NCI-H82 treated with DMSO at 0.1 percent for 48 hours (cell line): ENCODE measurements around the gene NINJ1.

Source experiments
- DNase-seq: peaks from one replicate; lab custom pipeline; 2025; ENCODE audit not compliant: unreplicated experiment; lab: John Stamatoyannopoulos, UW

The NINJ1 gene

GRCh38 chr9:93133681-93134014 is 403 bp downstream of the NINJ1 start:
- no peak for DNase-seq

DNA sequence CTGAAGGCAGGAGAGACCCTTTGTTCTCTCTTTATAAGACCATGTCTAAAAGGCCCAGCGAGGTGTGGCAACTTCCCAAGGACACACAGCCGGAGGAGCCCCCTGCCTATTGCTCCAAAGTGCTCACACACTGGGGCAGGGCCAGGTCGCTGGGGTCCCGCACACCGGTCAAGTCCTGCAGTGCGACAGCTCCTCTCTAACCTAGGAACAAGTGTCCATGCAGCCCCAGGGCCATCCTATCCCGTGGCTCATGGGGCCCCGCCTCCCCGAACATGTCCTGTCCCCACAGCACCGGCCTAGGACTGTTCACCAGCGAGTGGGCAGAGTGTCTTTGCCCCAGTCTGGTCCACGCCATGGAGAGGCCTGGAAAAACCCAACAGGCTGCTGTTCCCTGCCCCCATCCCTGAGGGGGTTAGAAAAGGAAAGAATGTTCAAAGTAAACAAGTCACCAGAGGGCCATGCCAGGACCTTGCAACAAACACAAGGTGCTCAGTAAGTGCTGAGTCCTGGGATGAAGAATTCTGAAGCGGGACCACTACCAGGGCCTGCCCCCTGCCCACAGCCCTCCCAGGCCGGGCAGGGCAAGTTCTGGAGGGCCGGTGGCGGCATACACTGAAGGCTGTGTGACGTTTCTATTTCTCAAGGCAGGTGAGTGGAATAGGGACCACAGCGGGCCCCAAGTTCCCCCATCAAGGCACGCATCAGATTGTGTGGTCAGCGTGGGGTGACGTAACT is 938 bp downstream of the NINJ1 start:
- no peak for DNase-seq

GRCh38 chr9:93132287-93132927 is 1.6 kb downstream of the NINJ1 start:
- DNase-seq: no peak

DNA sequence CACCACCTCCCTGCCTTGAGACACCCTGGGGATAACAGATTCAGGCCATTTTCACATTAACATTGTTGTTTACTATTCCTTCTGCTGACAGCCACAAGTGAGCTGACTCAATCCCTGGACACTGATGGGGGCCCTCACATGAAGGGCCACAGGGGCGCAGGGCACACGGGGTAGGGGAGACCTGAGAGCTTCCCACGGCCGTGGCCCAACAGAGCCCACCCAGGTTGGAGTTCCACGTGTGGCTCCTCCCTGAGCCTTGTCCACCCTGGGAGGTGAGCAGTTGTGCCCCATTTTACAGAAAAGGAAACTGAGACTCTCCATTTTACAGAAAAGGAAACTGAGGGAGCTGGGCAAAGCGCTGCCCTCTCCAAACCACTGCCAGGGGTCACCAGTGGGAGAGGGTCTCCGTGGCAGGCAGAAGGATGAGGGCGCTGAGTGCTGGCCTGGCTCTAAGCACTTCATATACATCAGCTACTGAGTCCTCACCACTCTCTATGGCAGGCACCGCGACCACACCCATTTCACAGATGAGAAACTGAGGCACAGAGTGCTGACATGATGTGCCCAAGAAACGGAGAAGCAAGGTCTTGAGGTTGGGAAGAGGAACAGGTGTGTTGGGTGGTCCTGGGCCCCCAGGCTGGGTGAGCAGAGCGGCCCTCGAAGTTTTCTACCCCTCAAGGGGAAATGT is 2.3 kb downstream of the NINJ1 start:
- no peak for DNase-seq

DNA sequence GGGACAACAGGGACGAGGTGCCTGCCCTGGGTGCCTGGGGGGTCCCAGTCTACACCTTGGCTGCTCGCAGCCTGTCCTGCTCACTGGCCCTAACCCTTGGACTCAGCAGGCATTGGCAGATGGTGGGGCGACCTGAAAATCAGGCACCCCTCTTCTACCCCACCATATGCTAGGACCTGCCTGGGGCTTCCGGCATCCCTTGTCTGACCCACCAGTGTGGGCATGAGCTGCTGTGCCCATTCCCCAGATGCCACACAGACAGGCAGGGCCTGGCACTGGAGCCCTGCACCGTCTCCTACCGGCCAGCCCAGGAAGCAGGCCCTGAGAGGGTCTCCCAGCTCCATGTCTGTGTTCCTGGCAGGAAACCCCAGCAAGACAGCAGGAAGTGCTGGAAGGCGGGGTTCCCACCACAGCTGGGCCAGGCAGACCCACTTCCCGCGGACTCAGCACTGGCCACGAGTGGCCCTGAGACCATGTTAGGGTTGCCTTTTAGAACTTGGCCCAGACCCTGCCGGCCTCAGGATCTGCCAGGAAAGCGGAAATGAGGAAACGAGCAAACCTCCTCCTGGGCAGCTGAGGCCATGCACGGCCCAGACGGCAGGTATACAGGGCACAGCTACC is 3.1 kb downstream of the NINJ1 start:
- DNase-seq: no peak

- no peak for DNase-seq
Observed at GRCh38 chr9:93129691-93130500, 4.2 kb downstream of the NINJ1 start.

GRCh38 chr9:93129286-93129685 is 4.8 kb downstream of the NINJ1 start:
- no peak for DNase-seq

GRCh38 chr9:93128715-93129224 is 5.3 kb downstream of the NINJ1 start:
- DNase-seq: no peak

GRCh38 chr9:93128011-93128714 is 5.9 kb downstream of the NINJ1 start:
- DNase-seq: no peak

DNA sequence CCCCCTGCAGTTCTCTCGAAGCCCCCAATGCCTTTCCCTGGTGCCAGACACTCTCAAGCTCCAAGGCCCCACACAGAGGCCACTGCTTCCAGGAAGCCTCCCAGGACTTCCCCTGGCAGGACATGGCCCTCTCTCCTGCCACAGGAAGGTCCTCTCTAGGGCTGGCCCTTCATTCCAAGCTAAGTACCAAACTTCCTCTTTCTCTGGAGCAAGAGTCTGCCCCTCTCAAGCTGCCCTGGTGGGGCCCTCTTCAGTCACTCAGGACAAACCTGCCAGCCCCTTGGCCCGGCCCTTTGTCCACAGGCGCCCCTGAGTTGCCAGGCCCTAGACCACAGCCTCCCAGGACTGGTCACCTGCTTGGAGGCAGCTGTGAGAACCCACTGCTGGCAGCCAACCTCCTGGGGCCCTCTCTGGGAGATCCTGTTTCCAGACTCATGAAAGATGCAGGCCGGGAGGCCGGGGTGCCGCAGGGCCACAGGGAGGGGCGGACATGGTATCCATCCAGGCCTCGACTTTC is 6.6 kb downstream of the NINJ1 start:
- DNase-seq: no peak

GRCh38 chr9:93126825-93127368 is 7.2 kb downstream of the NINJ1 start:
- no peak for DNase-seq

- DNase-seq: no peak
Observed at GRCh38 chr9:93126151-93126781, 7.8 kb downstream of the NINJ1 start.

DNA sequence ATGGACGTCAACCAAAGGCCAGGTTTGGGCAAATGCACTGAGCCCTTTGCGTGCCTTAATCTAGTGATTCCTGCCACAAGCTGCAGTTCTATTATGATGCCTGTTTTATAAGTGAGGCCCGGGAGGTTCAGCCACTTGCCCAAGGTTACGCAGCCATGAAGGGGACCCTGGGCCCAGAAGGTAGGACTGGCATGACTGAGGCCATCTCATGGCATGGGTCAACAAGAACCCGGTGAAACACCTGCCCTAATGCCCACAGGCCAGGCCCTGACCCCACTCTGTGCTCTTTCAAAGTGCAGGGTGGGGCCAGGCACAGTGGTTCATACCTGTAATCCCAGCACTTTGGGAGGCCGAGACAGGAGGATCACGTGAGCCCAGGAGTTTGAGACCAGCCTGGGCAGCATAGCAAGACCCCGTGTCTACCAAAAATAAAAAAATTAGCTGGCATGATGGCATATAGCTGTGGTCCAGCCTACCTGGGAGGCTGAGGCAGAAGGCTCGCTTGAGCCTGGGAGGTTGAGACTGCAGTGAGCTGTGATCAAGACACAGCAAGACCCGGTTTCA is 8.6 kb downstream of the NINJ1 start:
- DNase-seq: no peak

- DNase-seq: no peak
Observed at GRCh38 chr9:93124793-93125192, 9.3 kb downstream of the NINJ1 start.

DNA sequence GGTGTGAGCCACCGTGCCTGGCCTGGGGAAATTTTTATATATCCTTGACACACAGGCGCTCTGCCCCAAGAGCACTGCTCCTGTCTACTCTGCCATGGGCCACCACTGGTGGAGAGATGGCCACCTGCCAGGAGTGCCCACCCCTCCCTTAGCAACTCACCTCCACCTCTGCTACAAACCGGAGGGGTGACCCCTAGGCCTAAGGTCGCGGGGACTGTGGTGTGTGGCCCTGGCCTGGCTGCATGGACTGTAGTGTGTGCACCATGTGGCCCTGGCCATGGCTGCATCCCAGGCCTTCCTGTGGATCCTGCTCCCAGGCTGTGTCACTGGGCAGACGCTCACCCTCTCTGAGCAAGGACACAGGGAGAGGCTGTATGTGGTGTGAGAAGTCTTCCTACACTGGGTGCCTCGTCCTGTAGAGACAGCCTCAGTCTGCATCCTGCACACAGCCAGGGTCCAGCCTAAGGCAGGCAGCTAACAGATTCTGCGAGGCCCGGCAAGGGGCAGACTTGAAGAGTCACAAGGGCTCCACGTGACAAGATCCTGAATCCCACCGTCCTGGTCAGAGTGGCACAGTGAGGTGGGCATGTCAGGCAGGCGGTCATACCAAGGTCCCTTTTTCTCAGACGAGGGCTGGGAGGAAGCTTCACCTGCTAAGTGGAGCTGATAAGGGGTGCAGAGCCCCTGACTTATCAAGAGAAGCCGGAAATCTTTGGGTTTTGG is 10.3 kb downstream of the NINJ1 start:
- DNase-seq: no peak

DNA sequence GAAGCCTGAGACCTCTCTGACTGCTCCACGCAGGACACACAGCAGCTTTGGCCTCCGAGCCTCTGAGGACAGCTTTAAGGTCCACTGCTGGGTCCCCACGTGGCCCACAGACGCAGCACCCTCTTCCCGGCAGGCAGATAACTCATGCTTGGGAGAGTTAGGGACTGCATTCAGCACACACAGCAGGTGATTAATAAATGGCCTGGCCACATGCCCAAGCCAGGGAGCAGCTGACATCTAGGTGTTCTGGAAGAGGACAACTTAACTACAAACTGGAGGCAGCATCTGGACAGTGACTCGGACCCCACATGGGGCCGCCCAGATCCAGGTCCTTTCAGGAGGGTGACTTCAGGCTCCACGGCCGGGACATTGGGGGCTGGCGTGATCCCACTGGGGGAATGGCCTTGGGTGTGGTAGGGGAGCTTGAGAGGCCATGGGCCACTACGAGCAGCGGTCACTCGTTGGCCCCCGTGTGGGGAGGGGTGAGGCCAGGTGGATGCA is 11.3 kb downstream of the NINJ1 start:
- no peak for DNase-seq

DNA sequence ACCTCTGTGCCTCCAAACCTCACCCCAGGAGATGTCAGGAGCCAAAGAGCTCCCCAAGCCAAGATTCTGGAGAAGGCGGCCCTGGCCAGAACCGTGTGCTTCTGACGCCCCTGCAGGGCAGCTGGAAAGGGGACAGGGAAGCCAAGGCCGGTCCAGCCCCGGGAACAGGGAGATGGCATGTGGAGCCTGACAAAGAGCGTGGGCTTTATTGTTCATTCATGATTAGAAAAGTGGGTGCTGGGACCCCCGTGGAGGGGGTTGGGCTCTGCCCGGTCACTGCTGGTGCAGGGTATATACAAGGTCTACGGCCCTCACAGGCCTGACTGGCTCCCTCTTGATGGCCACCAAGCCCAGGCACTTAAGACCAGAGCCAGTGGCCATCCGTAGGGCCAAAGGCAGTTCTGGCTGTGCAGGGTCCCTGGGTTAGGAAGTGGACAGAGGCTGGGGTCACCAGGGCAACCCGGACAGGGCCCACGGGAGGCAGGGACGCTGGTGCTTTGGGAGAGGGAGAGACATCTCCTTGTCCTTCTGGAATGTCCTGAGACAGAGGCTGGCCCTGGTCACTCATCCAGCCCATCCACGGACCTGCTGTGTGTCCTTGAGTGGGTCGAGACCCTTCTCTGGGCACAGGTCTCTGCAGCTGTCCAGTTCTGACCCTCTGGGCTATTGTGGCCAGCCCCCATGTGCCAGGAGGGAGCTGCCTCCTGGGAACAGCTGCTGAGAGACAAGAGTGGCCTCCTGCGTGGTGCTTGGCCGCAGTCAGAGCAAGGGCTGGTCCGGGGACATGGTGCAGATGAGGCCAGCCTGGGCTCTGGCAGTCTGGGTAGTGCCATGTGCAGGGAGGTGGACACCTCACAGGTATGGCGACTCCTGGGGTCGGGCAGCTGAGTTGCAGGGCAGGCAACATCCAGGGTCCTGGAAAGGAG is 12.5 kb downstream of the NINJ1 start:
- no peak for DNase-seq
